Activated naive CD4-positive, alpha-beta T cell treated with anti-CD3 and anti-CD28 coated beads, Interleukin-2, amount 10 ng/mL, durations not matched to agents 7 days and 5 days (primary cell): ENCODE measurements around the gene PLSCR1.

Source experiments
- CTCF ChIA-PET: fragments of 350-600 bp; sonication (Branson Sonifier 250); formaldehyde crosslinking; loops from one replicate; lab custom pipeline; 2021; ENCODE audit warnings: antibody characterized with exemption; lab: Charles Lee
- DNase-seq: peaks from one replicate; pipeline ENCODE4 v3.0.0-alpha.2; 2020
- H3K27ac Mint-ChIP-seq: one replicate; pipeline ENCODE4 v1.8.0; 2021; ENCODE audit warnings: mild to moderate bottlenecking, moderate library complexity, mixed read lengths
- H3K27me3 Mint-ChIP-seq: one replicate; pipeline ENCODE4 v1.8.0; 2021; ENCODE audit warnings: mild to moderate bottlenecking, mixed read lengths
- H3K36me3 Mint-ChIP-seq: one replicate; pipeline ENCODE4 v1.8.0; 2021; ENCODE audit warnings: mixed read lengths
- H3K4me1 Mint-ChIP-seq: one replicate; pipeline ENCODE4 v1.8.0; 2021; ENCODE audit warnings: mixed read lengths
- H3K4me3 Mint-ChIP-seq: one replicate; pipeline ENCODE4 v1.8.0; 2021; ENCODE audit warnings: mild to moderate bottlenecking, moderate library complexity, mixed read lengths
- H3K9me3 Mint-ChIP-seq: one replicate; pipeline ENCODE4 v1.8.0; 2021; ENCODE audit warnings: mixed read lengths

The PLSCR1 gene

DNA sequence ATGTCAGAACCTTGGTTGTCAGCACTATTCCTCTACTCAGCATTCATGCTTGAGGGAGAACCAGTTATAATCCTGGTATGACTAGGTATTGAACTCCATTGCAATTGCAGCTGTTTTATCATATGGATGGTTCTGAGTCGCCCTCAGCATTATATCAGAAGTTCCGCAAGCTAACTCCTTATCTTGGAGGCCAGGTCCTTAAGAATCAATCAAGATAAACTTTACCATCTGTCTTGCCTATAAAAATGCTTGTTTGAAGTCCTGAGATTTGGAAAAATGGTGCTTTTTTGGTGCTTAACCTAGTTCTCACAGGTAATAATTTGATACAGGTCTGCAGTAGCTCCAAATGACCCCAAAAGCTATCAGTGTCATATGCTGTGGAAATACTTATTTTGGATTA, 16.3 kb upstream of the PLSCR1 start:
- H3K36me3 Mint-ChIP-seq: no peaks in the 10 kb centered on the region
- no peaks in the 10 kb centered on the region for H3K9me3 Mint-ChIP-seq
- no peak overlapping the region for H3K27ac Mint-ChIP-seq
- H3K27me3 Mint-ChIP-seq: peaks cover 27% of the 10 kb centered on the region
- CTCF ChIA-PET: no interaction called here
- no peak overlapping the region for H3K4me3 Mint-ChIP-seq
- H3K4me1 Mint-ChIP-seq: no peaks in the 10 kb centered on the region
- no peak for DNase-seq

DNA sequence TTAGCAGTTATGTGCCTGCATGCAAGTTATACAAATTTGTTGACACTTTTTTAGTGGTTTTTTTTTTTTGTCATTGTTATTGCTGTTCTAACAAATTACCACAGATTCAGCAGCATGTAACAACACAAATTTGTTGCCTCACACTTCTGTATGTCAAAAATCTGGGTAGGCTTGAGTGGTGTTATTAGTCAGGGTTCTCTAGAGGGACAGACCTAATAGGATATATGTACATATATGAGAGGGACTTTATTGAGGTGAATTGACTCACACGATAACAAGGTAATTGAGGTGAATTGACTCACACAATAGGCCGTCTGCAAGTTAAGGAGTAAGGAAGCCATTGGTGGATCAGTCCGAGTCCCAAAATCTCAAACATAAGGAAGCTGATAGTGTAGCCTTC, 15.0 kb upstream of the PLSCR1 start:
- CTCF ChIA-PET: no interaction called here
- DNase-seq: no peak

DNA sequence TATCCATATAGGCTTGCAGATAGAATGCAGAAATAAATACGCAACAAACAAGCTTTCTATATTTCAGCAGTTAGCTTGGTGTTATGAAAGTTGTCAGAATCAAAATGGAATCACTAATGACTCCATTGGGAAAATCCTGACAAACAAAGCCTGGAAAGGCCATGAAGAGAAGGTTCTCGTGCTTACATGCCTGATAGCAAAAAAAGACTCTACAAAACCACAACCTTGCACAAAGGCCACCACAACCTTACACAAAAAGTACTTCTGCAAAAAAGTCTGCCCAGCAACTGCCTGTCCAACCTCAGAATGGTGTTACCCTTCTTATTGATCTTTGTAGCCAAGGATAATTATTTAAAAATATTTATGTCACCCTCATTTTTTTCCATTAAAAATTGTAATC, 14.4 kb upstream of the PLSCR1 start:
- H3K4me1 Mint-ChIP-seq: peaks cover 8% of the 10 kb centered on the region
- H3K27ac Mint-ChIP-seq: no peak overlapping the region
- H3K4me3 Mint-ChIP-seq: no peak overlapping the region
- no peak for DNase-seq
- CTCF ChIA-PET: no interaction called here
- H3K9me3 Mint-ChIP-seq: no peaks in the 10 kb centered on the region
- no peaks in the 10 kb centered on the region for H3K36me3 Mint-ChIP-seq
- peaks cover 27% of the 10 kb centered on the region for H3K27me3 Mint-ChIP-seq

More for the DNA sequence above, 15.0 kb upstream of the PLSCR1 start:
- peaks cover 2% of the 10 kb centered on the region for H3K4me1 Mint-ChIP-seq
- H3K27ac Mint-ChIP-seq: no peak overlapping the region
- H3K9me3 Mint-ChIP-seq: no peaks in the 10 kb centered on the region
- no peak overlapping the region for H3K4me3 Mint-ChIP-seq
- H3K27me3 Mint-ChIP-seq: peaks cover 27% of the 10 kb centered on the region
- H3K36me3 Mint-ChIP-seq: no peaks in the 10 kb centered on the region

DNA sequence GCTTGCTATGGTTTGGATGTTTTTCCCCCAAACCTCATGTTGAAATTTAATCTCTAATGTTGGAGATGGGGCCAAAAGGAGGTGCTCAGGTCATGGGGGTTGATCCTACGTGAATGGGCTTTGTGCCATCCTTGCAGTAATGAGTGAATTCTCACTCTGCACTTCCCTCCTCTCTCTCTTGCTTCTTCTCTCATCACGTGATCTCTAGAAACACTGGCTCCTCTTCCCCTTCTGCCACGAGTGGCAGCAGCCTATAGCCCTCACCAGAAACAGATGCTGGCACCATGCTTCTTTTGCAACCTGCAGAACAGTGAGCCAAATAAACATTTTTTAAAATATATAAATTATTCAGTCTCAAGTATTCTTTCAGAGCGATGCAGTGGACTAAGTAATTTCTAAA, 13.3 kb upstream of the PLSCR1 start:
- Mint-ChIP-seq H3K27ac (no peak overlapping the region), H3K4me1 (peaks cover 13% of the 10 kb centered on the region), H3K27me3 (peaks cover 20% of the 10 kb centered on the region), H3K9me3 (no peaks in the 10 kb centered on the region), H3K36me3 (no peaks in the 10 kb centered on the region), H3K4me3 (no peak overlapping the region)
- CTCF ChIA-PET: no interaction called here
- no peak for DNase-seq

DNA sequence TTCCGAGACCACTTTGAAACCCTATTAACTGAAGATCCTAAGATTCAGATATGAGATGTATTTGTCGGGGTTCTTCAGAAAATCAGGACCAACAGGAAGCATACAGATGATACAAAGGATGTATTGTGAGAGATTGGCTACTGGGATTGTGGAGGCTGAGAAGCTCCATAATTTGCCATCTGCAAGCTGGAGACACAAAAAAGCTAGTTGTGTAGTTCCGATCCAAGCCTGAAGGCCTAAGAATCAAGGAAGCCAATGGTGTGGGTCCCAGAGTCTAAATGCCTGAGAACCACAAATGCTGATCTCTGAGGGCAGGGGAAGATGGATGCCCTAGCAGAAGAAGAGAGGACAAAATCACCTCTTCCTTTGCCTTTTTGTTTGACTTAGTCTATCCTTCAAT, 10.9 kb upstream of the PLSCR1 start:
- CTCF ChIA-PET: no interaction called here
- Mint-ChIP-seq H3K4me3 (no peak overlapping the region), H3K27me3 (peaks cover 15% of the 10 kb centered on the region), H3K27ac (no peak overlapping the region), H3K9me3 (no peaks in the 10 kb centered on the region), H3K36me3 (no peaks in the 10 kb centered on the region), H3K4me1 (peaks cover 28% of the 10 kb centered on the region)
- no peak for DNase-seq

DNA sequence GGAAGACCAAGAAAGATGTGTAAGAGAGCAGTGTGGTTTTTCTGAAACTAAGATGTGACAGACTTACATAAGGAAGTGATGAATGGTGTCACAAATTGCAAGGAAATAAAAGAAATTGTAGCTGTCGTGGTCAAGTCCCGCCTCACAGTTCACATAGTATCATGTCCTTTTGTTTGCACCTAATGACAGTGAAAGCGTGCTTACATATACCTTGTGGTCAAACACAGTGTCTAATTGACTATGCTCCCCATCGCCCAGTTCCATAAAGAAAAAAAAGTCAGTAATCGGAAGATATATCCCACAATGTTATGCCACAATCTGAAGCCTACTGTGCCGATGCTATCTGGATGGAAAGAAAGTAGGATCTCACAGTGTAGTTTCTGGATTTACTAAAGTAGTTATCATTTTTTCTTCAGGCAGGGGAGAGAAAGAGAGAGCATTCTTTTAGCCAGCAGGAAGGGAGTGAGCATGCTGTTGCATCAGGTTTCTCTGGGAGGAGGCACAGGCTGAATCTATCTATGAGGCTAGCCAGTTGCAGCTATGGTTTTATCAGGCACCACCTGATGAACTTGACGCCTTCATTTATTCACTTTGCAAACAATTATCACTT, 9.8 kb upstream of the PLSCR1 start:
- H3K4me1 Mint-ChIP-seq: peaks cover 36% of the 10 kb centered on the region
- CTCF ChIA-PET: interaction anchor here (0.6 kb wide), 1 partner anchor 47 kb away, joined by 3 read pairs; no protein-coding TSS in a partner anchor
- H3K9me3 Mint-ChIP-seq: no peaks in the 10 kb centered on the region
- no peak overlapping the region for H3K4me3 Mint-ChIP-seq
- DNase-seq: no peak
- H3K27me3 Mint-ChIP-seq: peaks cover 9% of the 10 kb centered on the region
- H3K36me3 Mint-ChIP-seq: no peaks in the 10 kb centered on the region
- no peak overlapping the region for H3K27ac Mint-ChIP-seq

DNA sequence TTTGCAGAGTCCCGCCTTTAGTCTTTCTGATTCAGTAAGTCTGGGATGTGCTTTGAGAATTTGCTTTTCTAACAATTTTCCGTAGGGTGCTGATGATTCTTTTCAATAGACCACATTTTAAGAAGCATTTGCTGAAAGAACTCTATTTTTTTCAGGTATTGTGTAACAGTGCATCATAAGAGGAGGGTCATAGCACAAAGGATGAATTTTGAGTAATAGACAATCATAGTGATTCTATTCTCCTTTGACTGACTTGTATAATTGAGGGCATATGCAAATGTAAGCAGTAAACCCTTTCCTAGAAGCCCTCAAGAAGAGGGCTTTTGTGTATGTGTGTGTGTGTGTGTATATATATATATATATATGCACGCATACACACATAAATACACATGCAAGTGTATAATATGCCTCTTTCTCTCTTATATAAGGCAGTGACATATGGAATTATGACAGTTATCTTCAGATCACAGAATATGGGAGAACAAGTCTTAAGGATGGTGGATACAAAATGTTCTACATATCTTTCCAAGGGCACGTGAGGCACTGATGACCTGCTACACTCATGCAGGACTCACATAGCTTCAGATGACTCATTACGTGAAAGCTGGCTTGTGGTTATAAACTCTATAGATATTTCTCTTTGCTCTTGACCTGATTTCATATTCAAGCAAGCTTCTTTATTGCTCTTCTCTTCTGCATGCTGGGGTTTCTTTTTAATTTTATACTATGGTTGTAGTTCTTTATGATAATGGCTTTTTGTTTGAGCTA, 6.5 kb upstream of the PLSCR1 start:
- Mint-ChIP-seq H3K9me3 (no peaks in the 10 kb centered on the region), H3K4me3 (no peak overlapping the region), H3K36me3 (no peaks in the 10 kb centered on the region), H3K27me3 (no peaks in the 10 kb centered on the region), H3K4me1 (peaks cover 64% of the 10 kb centered on the region), H3K27ac (peak overlapping the region; percentile 58)
- CTCF ChIA-PET: interaction anchor here (1.2 kb wide), 1 partner anchor 27 kb away, joined by 5 read pairs; no protein-coding TSS in a partner anchor
- DNase-seq: no peak

DNA sequence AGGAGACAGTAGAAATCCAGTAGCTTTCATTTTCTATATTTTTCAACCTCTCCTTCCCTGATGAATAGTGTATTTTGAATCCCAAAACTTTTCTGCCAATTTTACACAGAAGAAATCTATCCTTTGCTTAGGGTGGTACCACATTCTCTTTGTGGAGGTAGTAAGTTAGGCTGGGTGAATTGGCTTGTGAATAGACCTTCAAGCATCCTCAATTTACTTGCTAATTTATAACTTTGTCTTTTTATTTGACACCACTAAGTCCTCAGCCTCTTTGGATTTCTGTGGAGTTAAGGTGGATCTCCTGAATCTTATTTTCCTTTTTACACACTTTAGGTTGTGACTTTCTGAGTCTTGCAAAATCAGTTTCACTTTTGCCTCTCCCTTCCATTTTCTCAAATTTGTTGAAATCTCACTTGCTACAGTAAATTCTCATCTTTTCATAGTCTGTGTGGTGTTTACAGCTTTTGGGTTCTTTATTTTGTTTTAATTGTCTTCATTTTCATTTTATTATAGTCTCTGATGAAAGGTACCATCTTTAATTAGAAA, 5.7 kb upstream of the PLSCR1 start:
- Mint-ChIP-seq H3K4me3 (peak overlapping the region; percentile 34), H3K36me3 (no peaks in the 10 kb centered on the region)
- DNase-seq: no peak

DNA sequence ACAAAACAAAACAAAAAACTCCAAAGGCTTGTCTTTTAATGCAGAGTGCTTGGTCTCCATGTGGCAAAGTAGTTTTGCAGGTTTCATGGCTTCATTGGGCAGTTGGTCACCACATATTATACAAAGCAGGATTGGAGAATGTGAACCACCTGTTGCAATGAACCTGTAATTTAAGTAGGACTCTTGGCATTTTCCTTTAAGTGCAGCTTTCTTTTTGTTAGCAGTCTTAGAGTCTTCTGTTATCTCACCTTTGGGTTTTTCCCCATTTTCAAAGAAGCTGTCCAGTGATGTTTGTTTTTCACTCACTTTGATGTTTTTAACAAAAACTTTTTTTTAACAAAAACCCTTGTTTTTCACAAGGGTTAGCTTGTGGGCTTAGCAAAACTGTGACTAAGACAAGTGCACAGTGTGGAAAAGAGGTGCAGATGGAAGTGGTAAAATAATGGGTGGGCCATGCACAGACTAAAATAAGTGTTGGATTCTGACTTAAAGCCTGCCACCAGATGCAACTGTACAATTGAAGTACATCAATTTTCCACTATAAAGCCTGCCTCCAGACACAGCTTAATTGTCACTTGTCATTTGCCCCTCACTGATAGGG, 2.9 kb upstream of the PLSCR1 start:
- Mint-ChIP-seq H3K27ac (peak overlapping the region; percentile 75), H3K4me1 (peaks cover 69% of the 10 kb centered on the region), H3K36me3 (peaks cover 10% of the 10 kb centered on the region), H3K27me3 (no peaks in the 10 kb centered on the region), H3K4me3 (no peak overlapping the region), H3K9me3 (no peaks in the 10 kb centered on the region)
- no peak for DNase-seq
- CTCF ChIA-PET: no interaction called here

More for the DNA sequence above, 5.7 kb upstream of the PLSCR1 start:
- Mint-ChIP-seq H3K9me3 (no peaks in the 10 kb centered on the region), H3K27me3 (no peaks in the 10 kb centered on the region), H3K4me1 (peaks cover 71% of the 10 kb centered on the region), H3K27ac (peak overlapping the region; percentile 1)
- CTCF ChIA-PET: no interaction called here

DNA sequence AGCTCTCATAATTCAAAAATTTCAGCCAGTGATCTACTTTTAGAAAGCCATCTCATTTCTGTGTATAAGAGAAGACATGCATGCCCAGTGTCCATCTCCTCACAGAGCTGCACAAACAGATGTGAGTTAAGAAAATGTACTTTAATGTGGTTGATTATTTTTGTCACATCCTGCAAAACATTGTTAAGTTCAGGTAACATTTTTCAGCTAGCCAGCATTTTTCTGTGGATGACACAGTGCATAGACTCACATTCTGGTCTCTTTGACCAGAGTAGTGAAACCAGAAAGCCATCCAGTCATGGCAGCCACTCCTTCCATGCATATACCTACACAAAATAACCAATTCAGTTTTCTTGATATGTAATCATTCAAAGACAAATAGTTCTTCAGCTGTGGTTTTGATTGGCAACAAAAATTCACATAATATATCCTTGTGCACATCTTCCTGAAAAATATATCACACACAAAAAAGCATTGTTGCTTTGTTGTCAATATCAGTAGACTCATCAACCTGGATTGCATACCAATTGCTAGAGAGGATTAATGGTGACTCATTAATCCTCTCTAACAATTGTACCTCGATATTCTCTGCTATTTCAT, 2.1 kb upstream of the PLSCR1 start:
- no peak overlapping the region for H3K4me3 Mint-ChIP-seq

DNA sequence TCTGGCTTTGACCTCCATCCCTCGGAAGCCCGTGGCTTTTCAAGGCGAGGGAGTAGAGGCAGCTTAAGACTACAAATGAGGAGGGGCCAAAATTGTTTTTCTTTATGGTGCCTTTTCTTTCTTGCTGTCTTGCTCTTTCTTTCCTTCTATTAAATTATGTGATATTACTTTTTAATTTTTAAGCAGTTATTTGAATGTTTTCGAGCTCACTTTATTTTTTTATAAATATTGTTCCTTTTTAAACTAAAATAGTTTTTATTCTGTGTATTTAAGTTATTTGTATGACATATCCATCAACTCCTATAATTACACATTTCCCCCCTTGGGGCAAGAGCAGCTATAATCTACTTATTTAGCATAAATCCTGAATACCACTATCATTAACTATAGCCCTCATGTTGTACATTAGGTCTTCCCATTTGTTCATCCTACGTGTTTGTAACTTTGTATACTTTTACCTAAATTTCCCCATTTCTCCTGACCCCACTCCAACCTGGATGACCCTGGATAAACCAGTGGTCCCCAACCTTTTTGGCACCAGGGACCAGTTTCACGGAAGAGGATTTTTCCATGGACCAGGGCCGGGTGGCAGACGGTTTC, 622 bp upstream of the PLSCR1 start:
- no peaks in the 10 kb centered on the region for H3K9me3 Mint-ChIP-seq
- no peaks in the 10 kb centered on the region for H3K27me3 Mint-ChIP-seq
- peak overlapping the region; percentile 93 for H3K27ac Mint-ChIP-seq
- H3K4me1 Mint-ChIP-seq: peaks cover 77% of the 10 kb centered on the region
- H3K36me3 Mint-ChIP-seq: peaks cover 26% of the 10 kb centered on the region
- CTCF ChIA-PET: interaction anchor here (0.8 kb wide), 1 partner anchor 32 kb away, joined by 3 read pairs; no protein-coding TSS in a partner anchor
- peak overlapping the region; percentile 81 for H3K4me3 Mint-ChIP-seq
- DNase-seq: no peak

More for the DNA sequence above, 2.1 kb upstream of the PLSCR1 start:
- no peaks in the 10 kb centered on the region for H3K9me3 Mint-ChIP-seq
- no peaks in the 10 kb centered on the region for H3K27me3 Mint-ChIP-seq
- peak overlapping the region; percentile 75 for H3K27ac Mint-ChIP-seq
- DNase-seq: peak; percentile 24
- CTCF ChIA-PET: no interaction called here
- peaks cover 77% of the 10 kb centered on the region for H3K4me1 Mint-ChIP-seq
- H3K36me3 Mint-ChIP-seq: peaks cover 16% of the 10 kb centered on the region

DNA sequence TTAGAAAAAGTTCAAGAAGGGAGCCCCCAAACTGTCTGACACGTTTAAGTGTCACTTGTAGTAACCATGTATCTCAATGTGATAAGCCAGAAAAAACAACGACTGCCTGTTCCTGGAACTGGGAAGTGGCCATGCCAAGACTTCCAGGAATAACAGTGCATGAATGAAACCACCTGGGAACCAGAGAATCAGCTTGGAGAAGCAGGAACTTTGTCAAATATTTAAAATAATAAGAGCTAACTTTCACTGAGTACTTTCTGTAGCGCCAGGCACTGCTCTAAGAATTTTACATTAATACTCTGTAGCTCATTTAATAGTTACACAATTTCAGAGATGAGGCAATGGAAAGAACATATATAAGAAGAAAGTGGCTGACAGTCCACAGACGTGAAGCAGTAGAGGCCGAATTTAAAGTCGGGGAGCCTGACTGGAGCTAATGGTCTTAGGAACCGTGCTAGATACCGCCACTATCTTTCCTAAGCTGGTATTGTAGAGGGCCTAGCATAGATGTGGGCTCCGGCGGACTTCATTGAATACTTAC, 876 bp downstream of the PLSCR1 start:
- peaks cover 78% of the 10 kb centered on the region for H3K4me1 Mint-ChIP-seq
- H3K9me3 Mint-ChIP-seq: no peaks in the 10 kb centered on the region
- CTCF ChIA-PET: interaction anchor here (1.4 kb wide), 1 partner anchor 34 kb away, joined by 3 read pairs; no protein-coding TSS in a partner anchor

DNA sequence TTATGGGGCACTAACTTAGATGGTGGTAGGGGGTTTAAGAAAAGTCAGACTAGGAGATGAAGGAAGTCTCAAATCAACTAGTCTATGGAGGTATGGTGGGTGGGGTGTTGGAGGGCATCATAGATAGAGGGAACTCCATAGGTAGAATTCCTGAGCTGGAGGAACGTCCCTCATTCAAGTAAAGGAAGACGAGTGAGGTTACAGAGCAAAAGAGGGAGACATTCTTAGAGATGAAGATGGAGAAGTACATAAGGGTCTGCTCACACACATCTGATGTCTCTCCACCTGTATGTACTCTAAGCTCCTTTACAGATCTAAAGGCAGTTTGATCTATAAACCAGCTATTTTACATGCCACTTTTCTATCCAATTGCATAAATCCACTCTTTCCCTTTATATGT, 1.4 kb downstream of the PLSCR1 start:
- no peak for DNase-seq
- CTCF ChIA-PET: interaction anchor here (1.4 kb wide), 1 partner anchor 35 kb away, joined by 3 read pairs; no protein-coding TSS in a partner anchor
- Mint-ChIP-seq H3K4me3 (peak overlapping the region; percentile 81), H3K27me3 (no peaks in the 10 kb centered on the region), H3K36me3 (peaks cover 35% of the 10 kb centered on the region), H3K4me1 (peaks cover 74% of the 10 kb centered on the region), H3K27ac (peak overlapping the region; percentile 93), H3K9me3 (no peaks in the 10 kb centered on the region)

More for the DNA sequence above, 876 bp downstream of the PLSCR1 start:
- Mint-ChIP-seq H3K27ac (peak overlapping the region; percentile 93), H3K36me3 (peaks cover 34% of the 10 kb centered on the region), H3K4me3 (peak overlapping the region; percentile 81), H3K27me3 (no peaks in the 10 kb centered on the region)
- no peak for DNase-seq
